ENCODE measurements around the gene ZNF622.
"Not testable (repeated sequence)": the region's sequence is repeated elsewhere in the genome, so short reads cannot be mapped to it uniquely, and the experiment has no call there.

DNA sequence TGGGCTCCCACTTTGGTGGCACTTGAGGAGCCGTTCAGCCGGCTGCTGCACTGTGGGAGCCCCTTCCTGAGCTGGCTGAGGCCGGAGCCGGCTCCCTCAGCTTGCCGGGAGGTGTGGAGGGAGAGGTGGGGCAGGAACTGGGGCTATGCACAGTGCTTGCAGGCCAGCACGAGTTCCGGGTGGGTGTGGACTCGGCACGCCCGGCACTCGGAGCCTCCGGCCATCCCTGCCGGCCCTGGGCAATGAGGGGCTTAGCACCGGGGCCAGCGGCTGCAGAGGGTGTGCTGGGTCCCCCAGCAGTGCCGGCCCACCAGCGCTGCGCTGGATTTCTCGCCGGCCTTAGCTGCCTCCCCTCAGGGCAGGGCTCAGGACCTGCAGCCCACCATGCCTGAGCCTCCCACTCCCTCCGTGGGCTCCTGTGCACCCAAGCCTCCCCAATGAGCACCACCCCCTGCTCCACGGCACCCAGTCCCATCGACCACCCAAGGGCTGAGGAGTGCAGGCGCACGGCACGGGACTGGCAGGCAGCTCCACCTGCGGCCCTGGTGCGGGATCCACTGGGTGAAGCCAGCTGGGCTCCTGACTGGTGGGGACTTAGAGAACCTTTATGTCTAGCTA lies 29.4 kb downstream of the ZNF622 start:
- TF ChIP-seq, protein P1, sequence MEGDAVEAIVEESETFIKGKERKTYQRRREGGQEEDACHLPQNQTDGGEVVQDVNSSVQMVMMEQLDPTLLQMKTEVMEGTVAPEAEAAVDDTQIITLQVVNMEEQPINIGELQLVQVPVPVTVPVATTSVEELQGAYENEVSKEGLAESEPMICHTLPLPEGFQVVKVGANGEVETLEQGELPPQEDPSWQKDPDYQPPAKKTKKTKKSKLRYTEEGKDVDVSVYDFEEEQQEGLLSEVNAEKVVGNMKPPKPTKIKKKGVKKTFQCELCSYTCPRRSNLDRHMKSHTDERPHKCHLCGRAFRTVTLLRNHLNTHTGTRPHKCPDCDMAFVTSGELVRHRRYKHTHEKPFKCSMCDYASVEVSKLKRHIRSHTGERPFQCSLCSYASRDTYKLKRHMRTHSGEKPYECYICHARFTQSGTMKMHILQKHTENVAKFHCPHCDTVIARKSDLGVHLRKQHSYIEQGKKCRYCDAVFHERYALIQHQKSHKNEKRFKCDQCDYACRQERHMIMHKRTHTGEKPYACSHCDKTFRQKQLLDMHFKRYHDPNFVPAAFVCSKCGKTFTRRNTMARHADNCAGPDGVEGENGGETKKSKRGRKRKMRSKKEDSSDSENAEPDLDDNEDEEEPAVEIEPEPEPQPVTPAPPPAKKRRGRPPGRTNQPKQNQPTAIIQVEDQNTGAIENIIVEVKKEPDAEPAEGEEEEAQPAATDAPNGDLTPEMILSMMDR (IDR thresholded peaks at IDR 0.05; ENCODE audit: low read depth, low read length) = not testable (repeated sequence)
- not testable (repeated sequence) for TF ChIP-seq POLR2A (IDR thresholded peaks at IDR 0.05; ENCODE audit: extremely low read depth, insufficient read length)
- TF ChIP-seq, protein P2, sequence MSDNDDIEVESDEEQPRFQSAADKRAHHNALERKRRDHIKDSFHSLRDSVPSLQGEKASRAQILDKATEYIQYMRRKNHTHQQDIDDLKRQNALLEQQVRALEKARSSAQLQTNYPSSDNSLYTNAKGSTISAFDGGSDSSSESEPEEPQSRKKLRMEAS (IDR thresholded peaks at IDR 0.05; ENCODE audit: low read depth, low read length) = not testable (repeated sequence)

Measured in NB4 (cell line).